Body of pancreas (tissue), 4 donors: ENCODE data around the gene C1QTNF1. TPM values are rescaled to one million over a fixed set of nuclear protein-coding genes. Genes with fewer than 3 reads are reported as not detected.
A peak's percentile ranks its signal among the peaks of the same experiment; 100 is the strongest.

Experiments used
- ATAC-seq: fragments of 150-250 bp; one replicate; pipeline ENCODE4 v1.9.1; 2016
- DNase-seq, 4 donors: peaks; one replicate each; pipeline ENCODE4 v3.0.0-alpha.2; 2019
- H3K27ac ChIP-seq, 4 donors: fragments of 200-600 bp; sonication (generic); 1 replicate in 3 of 4; 2 replicates in 1 of 4; pipeline versions ENCODE4 v1.5.1 to v1.6.1; 2016 to 2019; ENCODE audit warnings: mild to moderate bottlenecking in 1 of 4, mixed read lengths in 1 of 4, moderate library complexity in 1 of 4
- H3K27me3 ChIP-seq, 2 donors: fragments of 200-600 bp; sonication (generic); one replicate each; pipeline ENCODE4 v1.6.0; 2016; ENCODE audit warnings: mild to moderate bottlenecking in 1 of 2
- H3K36me3 ChIP-seq, 2 donors: fragments of 200-600 bp; sonication (generic); replicated peaks in 1 of 2; 2 replicates each; pipeline ENCODE4 v1.5.1; 2016; ENCODE audit warnings: low read depth in 2 of 2; ENCODE audit not compliant: insufficient read depth in 1 of 2
- H3K4me1 ChIP-seq: fragments of 200-600 bp; sonication (generic); one replicate; pipeline ENCODE4 v1.6.0; 2016
- H3K4me3 ChIP-seq, 2 donors: fragments of 200-600 bp; sonication (generic); 1 replicate in 1 of 2; 2 replicates in 1 of 2; pipeline ENCODE4 v1.5.1; 2016 to 2019
- H3K9me3 ChIP-seq, 3 donors: fragments of 200-600 bp; sonication (generic); 1 replicate in 2 of 3; 2 replicates in 1 of 3; pipeline ENCODE4 v1.5.1; 2016
- CTCF ChIP-seq, 7 experiments: fragments of 450-650 bp in 4 of 7; fragments of 200-600 bp in 3 of 7; sonication (generic) in 3 of 7; IDR thresholded peaks; one replicate each; pipeline ENCODE4 v1.5.1; 2016 to 2019; ENCODE audit warnings: antibody characterized with exemption in 7 of 7
- POLR2A ChIP-seq, 3 donors: fragments of 450-650 bp; IDR thresholded peaks; one replicate each; pipeline ENCODE4 v1.6.1; 2016; ENCODE audit warnings: antibody characterized with exemption in 3 of 3, mild to moderate bottlenecking in 2 of 3
- WGBS, 2 donors: methylation state at CpG; one replicate each; pipeline ENCODE4 v1.1.5; 2017; 5-methylcytosine and 5-hydroxymethylcytosine counted together
- intact Hi-C: fragments of 100-400 bp; cut with DNase I; formaldehyde crosslinking; loops from one replicate; pipeline ENCODE4 v1.15.1; 2023
- total RNA-seq, 2 donors: library from RNA; depleted of rRNA; stranded (reverse); fragments of >200 nt; gene quantifications; one replicate each; pipeline ENCODE4 v1.1.0, GENCODE V29; 2016

Gene C1QTNF1
- total RNA-seq, 2 donors from 2014 or later = 8.3 to 50.1 TPM

GRCh38 chr17:79008666-79009387 is 15.1 kb upstream of the C1QTNF1 start:
- H3K4me3 ChIP-seq = peak overlapping the region; percentile 70 to 76
- H3K9me3 ChIP-seq = no peaks in the 10 kb centered on the region
- no peak for TF ChIP-seq POLR2A (IDR thresholded peaks at IDR 0.05)
- no peak for TF ChIP-seq CTCF (IDR thresholded peaks at IDR 0.05)
- H3K27me3 ChIP-seq = no peaks in the 10 kb centered on the region
- DNase-seq (no peak), ATAC-seq (no peak)
- H3K27ac ChIP-seq = peak overlapping the region; percentile 85 to 90 (median 88)
- no peaks in the 10 kb centered on the region for H3K36me3 ChIP-seq
- intact Hi-C loops = no loop called here
- H3K4me1 ChIP-seq = peaks cover 49% of the 10 kb centered on the region
- 21 to 27% methylated on average over 7 of the region's 7 CpGs for WGBS, 2 donors

GRCh38 chr17:79009397-79010303 is 14.3 kb upstream of the C1QTNF1 start, which contains the start of gene CANT1:
Gene CANT1, minus strand, starts transcription at chr17:79009764. Its CDS starts 12,142 bp downstream, at chr17:78997622.
- Histone ChIP-seq H3K4me3 (peak within 1 kb of the TSS; percentile 70 to 76), H3K27ac (peak within 1 kb of the TSS; percentile 85 to 90 (median 88)), H3K27me3 (no peaks in the 10 kb centered on the region), H3K4me1 (peaks cover 49% of the 10 kb centered on the region), H3K9me3 (no peaks in the 10 kb centered on the region), H3K36me3 (no peaks in the 10 kb centered on the region)
- TF ChIP-seq CTCF (IDR thresholded peaks at IDR 0.05) (no peak), POLR2A (IDR thresholded peaks at IDR 0.05) (peak; percentile 37 to 70 (median 61))
- WGBS, 2 donors = 1% methylated on average over 52 to 68 of the region's 73 CpGs
- intact Hi-C loops = no loop called here
- ATAC-seq (peak; percentile 95), DNase-seq (peak; percentile 84 to 86 (median 86))

GRCh38 chr17:79010304-79010646 is 13.7 kb upstream of the C1QTNF1 start:
- Histone ChIP-seq H3K4me3 (no peak overlapping the region), H3K9me3 (no peaks in the 10 kb centered on the region), H3K27ac (peak overlapping the region in 3 of 4 donors; percentile 85 to 88 (median 88)), H3K27me3 (no peaks in the 10 kb centered on the region), H3K4me1 (peaks cover 45% of the 10 kb centered on the region), H3K36me3 (no peaks in the 10 kb centered on the region)
- intact Hi-C loops = no loop called here
- TF ChIP-seq POLR2A (IDR thresholded peaks at IDR 0.05) = no peak
- no peak for TF ChIP-seq CTCF (IDR thresholded peaks at IDR 0.05)
- DNase-seq (no peak), ATAC-seq (no peak)
- 63 to 71% methylated on average over 7 of the region's 7 CpGs for WGBS, 2 donors

GRCh38 chr17:79011451-79012147 is 12.4 kb upstream of the C1QTNF1 start:
- H3K27ac ChIP-seq = no peak overlapping the region
- H3K27me3 ChIP-seq = no peaks in the 10 kb centered on the region
- TF ChIP-seq POLR2A (IDR thresholded peaks at IDR 0.05) = no peak
- TF ChIP-seq CTCF (IDR thresholded peaks at IDR 0.05) = no peak
- H3K4me3 ChIP-seq = no peak overlapping the region
- 69 to 72% methylated on average over 5 of the region's 5 CpGs for WGBS, 2 donors
- DNase-seq = no peak
- no peak for ATAC-seq
- peaks cover 32% of the 10 kb centered on the region for H3K4me1 ChIP-seq
- intact Hi-C loops = no loop called here
- H3K36me3 ChIP-seq = no peaks in the 10 kb centered on the region
- no peaks in the 10 kb centered on the region for H3K9me3 ChIP-seq
